ENCODE results near the gene DSC1. TPM values are rescaled to one million over a fixed set of nuclear protein-coding genes. Genes with fewer than 3 reads are reported as not detected.

DSC1 gene
- total and polyA plus RNA-seq, 2 of the 13 experiments (the other 11 are each of a cell fraction or from before 2014, with no cell fraction given) = not detected

DNA sequence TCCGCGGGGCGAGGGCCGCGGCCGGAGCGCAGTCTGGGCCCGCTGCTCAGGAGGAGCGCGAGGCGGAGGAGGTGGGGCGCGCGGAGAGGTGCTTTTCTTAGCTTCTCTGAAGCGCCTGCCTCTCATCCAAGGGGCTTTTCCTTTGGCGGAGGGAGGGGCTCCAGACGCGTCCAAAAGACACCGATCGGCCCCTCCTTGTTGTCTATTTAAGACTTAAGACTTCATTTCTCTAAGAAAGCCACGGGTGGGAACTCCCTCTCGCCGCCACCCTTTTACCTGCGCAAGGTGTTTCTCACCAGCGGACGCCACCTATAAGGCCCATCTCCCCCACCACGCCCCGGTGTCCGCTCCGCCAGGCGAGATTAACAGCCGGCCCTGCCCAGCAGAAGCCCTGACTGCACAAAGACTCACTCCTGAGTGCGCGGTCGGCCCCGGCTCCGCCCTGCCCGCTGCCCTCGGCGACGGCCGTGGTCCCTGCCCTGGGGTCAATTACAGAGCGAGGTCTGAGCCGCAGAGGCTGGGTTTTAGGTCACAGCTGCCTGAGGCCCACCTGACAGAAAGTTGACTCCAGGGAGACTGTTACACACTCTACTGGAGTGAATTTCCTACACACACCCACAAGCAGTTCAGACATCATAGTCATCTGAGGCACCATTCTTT is 60.5 kb downstream of the DSC1 start, which contains the start of gene DSC2 (continued):
- TF ChIP-seq, protein P1, sequence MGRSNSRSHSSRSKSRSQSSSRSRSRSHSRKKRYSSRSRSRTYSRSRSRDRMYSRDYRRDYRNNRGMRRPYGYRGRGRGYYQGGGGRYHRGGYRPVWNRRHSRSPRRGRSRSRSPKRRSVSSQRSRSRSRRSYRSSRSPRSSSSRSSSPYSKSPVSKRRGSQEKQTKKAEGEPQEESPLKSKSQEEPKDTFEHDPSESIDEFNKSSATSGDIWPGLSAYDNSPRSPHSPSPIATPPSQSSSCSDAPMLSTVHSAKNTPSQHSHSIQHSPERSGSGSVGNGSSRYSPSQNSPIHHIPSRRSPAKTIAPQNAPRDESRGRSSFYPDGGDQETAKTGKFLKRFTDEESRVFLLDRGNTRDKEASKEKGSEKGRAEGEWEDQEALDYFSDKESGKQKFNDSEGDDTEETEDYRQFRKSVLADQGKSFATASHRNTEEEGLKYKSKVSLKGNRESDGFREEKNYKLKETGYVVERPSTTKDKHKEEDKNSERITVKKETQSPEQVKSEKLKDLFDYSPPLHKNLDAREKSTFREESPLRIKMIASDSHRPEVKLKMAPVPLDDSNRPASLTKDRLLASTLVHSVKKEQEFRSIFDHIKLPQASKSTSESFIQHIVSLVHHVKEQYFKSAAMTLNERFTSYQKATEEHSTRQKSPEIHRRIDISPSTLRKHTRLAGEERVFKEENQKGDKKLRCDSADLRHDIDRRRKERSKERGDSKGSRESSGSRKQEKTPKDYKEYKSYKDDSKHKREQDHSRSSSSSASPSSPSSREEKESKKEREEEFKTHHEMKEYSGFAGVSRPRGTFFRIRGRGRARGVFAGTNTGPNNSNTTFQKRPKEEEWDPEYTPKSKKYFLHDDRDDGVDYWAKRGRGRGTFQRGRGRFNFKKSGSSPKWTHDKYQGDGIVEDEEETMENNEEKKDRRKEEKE (IDR thresholded peaks at IDR 0.05) = no peak
- TF ChIP-seq, protein P2, sequence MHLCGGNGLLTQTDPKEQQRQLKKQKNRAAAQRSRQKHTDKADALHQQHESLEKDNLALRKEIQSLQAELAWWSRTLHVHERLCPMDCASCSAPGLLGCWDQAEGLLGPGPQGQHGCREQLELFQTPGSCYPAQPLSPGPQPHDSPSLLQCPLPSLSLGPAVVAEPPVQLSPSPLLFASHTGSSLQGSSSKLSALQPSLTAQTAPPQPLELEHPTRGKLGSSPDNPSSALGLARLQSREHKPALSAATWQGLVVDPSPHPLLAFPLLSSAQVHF (CRISPR knock-in tag; IDR thresholded peaks at IDR 0.05) = no peak
- TF ChIP-seq, protein P3, sequence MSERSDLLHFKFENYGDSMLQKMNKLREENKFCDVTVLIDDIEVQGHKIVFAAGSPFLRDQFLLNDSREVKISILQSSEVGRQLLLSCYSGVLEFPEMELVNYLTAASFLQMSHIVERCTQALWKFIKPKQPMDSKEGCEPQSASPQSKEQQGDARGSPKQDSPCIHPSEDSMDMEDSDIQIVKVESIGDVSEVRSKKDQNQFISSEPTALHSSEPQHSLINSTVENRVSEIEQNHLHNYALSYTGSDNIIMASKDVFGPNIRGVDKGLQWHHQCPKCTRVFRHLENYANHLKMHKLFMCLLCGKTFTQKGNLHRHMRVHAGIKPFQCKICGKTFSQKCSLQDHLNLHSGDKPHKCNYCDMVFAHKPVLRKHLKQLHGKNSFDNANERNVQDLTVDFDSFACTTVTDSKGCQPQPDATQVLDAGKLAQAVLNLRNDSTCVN (CRISPR knock-in tag; IDR thresholded peaks at IDR 0.05; ENCODE audit: borderline replicate concordance) = 0 out of 2 replicates have a peak, but pooled peaks have one; percentile 24
- TF ChIP-seq, protein P4, sequence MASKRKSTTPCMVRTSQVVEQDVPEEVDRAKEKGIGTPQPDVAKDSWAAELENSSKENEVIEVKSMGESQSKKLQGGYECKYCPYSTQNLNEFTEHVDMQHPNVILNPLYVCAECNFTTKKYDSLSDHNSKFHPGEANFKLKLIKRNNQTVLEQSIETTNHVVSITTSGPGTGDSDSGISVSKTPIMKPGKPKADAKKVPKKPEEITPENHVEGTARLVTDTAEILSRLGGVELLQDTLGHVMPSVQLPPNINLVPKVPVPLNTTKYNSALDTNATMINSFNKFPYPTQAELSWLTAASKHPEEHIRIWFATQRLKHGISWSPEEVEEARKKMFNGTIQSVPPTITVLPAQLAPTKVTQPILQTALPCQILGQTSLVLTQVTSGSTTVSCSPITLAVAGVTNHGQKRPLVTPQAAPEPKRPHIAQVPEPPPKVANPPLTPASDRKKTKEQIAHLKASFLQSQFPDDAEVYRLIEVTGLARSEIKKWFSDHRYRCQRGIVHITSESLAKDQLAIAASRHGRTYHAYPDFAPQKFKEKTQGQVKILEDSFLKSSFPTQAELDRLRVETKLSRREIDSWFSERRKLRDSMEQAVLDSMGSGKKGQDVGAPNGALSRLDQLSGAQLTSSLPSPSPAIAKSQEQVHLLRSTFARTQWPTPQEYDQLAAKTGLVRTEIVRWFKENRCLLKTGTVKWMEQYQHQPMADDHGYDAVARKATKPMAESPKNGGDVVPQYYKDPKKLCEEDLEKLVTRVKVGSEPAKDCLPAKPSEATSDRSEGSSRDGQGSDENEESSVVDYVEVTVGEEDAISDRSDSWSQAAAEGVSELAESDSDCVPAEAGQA (IDR thresholded peaks at IDR 0.05; ENCODE audit: low read depth) = no peak
- TF ChIP-seq, protein P4 (CRISPR knock-in tag; IDR thresholded peaks at IDR 0.05; ENCODE audit: borderline replicate concordance) = no peak
- TF ChIP-seq ZNF18 (CRISPR knock-in tag; IDR thresholded peaks at IDR 0.05; ENCODE audit: insufficient replicate concordance) = no peak
- TF ChIP-seq ZNF350 (CRISPR knock-in tag; IDR thresholded peaks at IDR 0.05; ENCODE audit: borderline replicate concordance, low read depth) = peak; percentile 53; the same call in 1 of the 2 replicates
- TF ChIP-seq ZMYM2 (CRISPR knock-in tag; IDR thresholded peaks at IDR 0.05) = no peak
- TF ChIP-seq TGIF2 (CRISPR knock-in tag; IDR thresholded peaks at IDR 0.05) = peak; percentile 66; the same call in 1 of the 2 replicates
- no peak for TF ChIP-seq IKZF1 (IDR thresholded peaks at IDR 0.05)
- peak; percentile 43; the same call in 1 of the 2 replicates for TF ChIP-seq KMT2A (CRISPR knock-in tag; IDR thresholded peaks at IDR 0.05)
- TF ChIP-seq STAG1 (CRISPR knock-in tag; IDR thresholded peaks at IDR 0.05) = peak; percentile 11; the same call in 1 of the 2 replicates
- no peak for TF ChIP-seq ZFAT (CRISPR knock-in tag; conservative IDR thresholded peaks at IDR 0.05)

Measured in HepG2 (cell line).